Neural cell (in vitro differentiated cells): ENCODE measurements around the gene DCC. TPM values are rescaled to one million over a fixed set of nuclear protein-coding genes. Genes with fewer than 3 reads are reported as not detected.

Experiments used
- H2AFZ ChIP-seq: fragments of 200-600, 300-800 bp; sonication (generic), shearing (Covaris generic); 2 replicates; pipeline ENCODE4 v1.6.0; 2014; ENCODE audit warnings: low read depth, mild to moderate bottlenecking, antibody characterized with exemption, low read length, moderate library complexity
- H3F3A ChIP-seq: fragments of 200-600 bp; shearing (Covaris generic); 2 replicates; pipeline ENCODE4 v1.6.1; 2016; ENCODE audit warnings: mild to moderate bottlenecking, moderate library complexity, mixed read lengths, antibody characterized with exemption, low read length; ENCODE audit not compliant: insufficient read depth, poor library complexity, severe bottlenecking
- H3K27ac ChIP-seq: fragments of 200-600, 300-800 bp; sonication (generic), shearing (Covaris generic); 2 replicates; pipeline ENCODE4 v1.5.1; 2014; ENCODE audit warnings: mild to moderate bottlenecking, low read length, moderate library complexity
- H3K27me3 ChIP-seq: fragments of 300-800, 200-600 bp; sonication (generic), shearing (Covaris generic); 2 replicates; pipeline ENCODE4 v1.6.0; 2014; ENCODE audit warnings: mild to moderate bottlenecking, low read depth, low read length, moderate library complexity; ENCODE audit not compliant: insufficient read depth
- H3K36me3 ChIP-seq: fragments of 300-800, 200-600 bp; sonication (generic), shearing (Covaris generic); 2 replicates; pipeline ENCODE4 v1.5.1; 2014; ENCODE audit warnings: mild to moderate bottlenecking, antibody characterized with exemption, low read length, moderate library complexity; ENCODE audit not compliant: insufficient read depth
- H3K4me2 ChIP-seq: fragments of 300-800, 200-600 bp; sonication (generic), shearing (Covaris generic); 2 replicates; pipeline ENCODE4 v1.6.0; 2014; ENCODE audit warnings: mild to moderate bottlenecking, low read length
- H3K4me3 ChIP-seq: fragments of 300-800, 200-600 bp; sonication (generic), shearing (Covaris generic); 2 replicates; pipeline ENCODE4 v1.5.1; 2014; ENCODE audit warnings: mild to moderate bottlenecking, low read length, moderate library complexity
- H3K79me2 ChIP-seq: fragments of 200-600 bp; shearing (Covaris generic); replicated peaks from 2 replicates; pipeline ENCODE4 v1.6.0; 2014; ENCODE audit warnings: mild to moderate bottlenecking, low read length, moderate library complexity; ENCODE audit not compliant: insufficient read depth
- H3K9ac ChIP-seq: fragments of 300-800, 200-600 bp; sonication (generic), shearing (Covaris generic); 2 replicates; pipeline ENCODE4 v1.6.1; 2016; ENCODE audit warnings: mild to moderate bottlenecking, low read length, mixed read lengths
- H3K9me2 ChIP-seq: fragments of 200-600 bp; shearing (Covaris generic); 2 replicates; pipeline ENCODE4 v1.6.1; 2016; ENCODE audit warnings: mild to moderate bottlenecking, low read length, mixed read lengths; ENCODE audit not compliant: insufficient read depth
- H3K9me3 ChIP-seq: fragments of 200-600, 300-800 bp; sonication (generic), shearing (Covaris generic); 2 replicates; pipeline ENCODE4 v1.6.1; 2016; ENCODE audit warnings: mild to moderate bottlenecking, mixed run types, low read length, moderate library complexity, mixed read lengths
- H4K20me1 ChIP-seq: fragments of 200-600 bp; shearing (Covaris generic); 2 replicates; pipeline ENCODE4 v1.6.1; 2016; ENCODE audit warnings: mild to moderate bottlenecking, mixed run types; ENCODE audit not compliant: insufficient read depth
- EP300 ChIP-seq: fragments of 450-650 bp; conservative IDR thresholded peaks from 2 replicates; pipeline ENCODE4 v1.6.1; 2014; ENCODE audit warnings: antibody characterized with exemption, mild to moderate bottlenecking, moderate library complexity; ENCODE audit not compliant: poor library complexity, severe bottlenecking
- EZH2 ChIP-seq: fragments of 200-600, 300-800 bp; shearing (Covaris generic), sonication (generic); IDR thresholded peaks from 2 replicates; pipeline ENCODE4 v1.6.1; 2014; ENCODE audit warnings: antibody characterized with exemption, low read length, borderline replicate concordance, mild to moderate bottlenecking; ENCODE audit not compliant: insufficient read depth, poor library complexity, severe bottlenecking
- MXI1 ChIP-seq: fragments of 450-650 bp; conservative IDR thresholded peaks from 2 replicates; pipeline ENCODE4 v1.6.1; 2014; ENCODE audit warnings: antibody characterized with exemption, mild to moderate bottlenecking; ENCODE audit not compliant: poor library complexity, severe bottlenecking
- POLR2AphosphoS5 ChIP-seq: IDR thresholded peaks from 2 replicates; pipeline ENCODE4 v1.6.1; 2012
- RAD21 ChIP-seq: fragments of 450-650 bp; conservative IDR thresholded peaks from 2 replicates; pipeline ENCODE4 v1.6.1; 2014; ENCODE audit warnings: antibody characterized with exemption, mild to moderate bottlenecking, moderate library complexity
- SMC3 ChIP-seq: fragments of 450-650 bp; conservative IDR thresholded peaks from 2 replicates; pipeline ENCODE4 v1.6.1; 2014; ENCODE audit warnings: antibody characterized with exemption, mild to moderate bottlenecking, moderate library complexity; ENCODE audit not compliant: poor library complexity
- TAF1 ChIP-seq: IDR thresholded peaks from 2 replicates; pipeline ENCODE4 v1.6.1; 2012; ENCODE audit warnings: low read depth
- polyA plus RNA-seq: library from polyadenylated mRNA; depleted of rRNA; stranded (reverse); fragments of >200 nt; gene quantifications from 2 replicates; pipeline ENCODE4 v1.2.3, GENCODE V29; 2014
- TF ChIP-seq, protein P1 (sequence below): fragments of 450-650 bp; IDR thresholded peaks from 2 replicates; pipeline ENCODE4 v1.5.1; 2014; ENCODE audit warnings: antibody characterized with exemption, mild to moderate bottlenecking, moderate library complexity; ENCODE audit not compliant: poor library complexity, severe bottlenecking
- TF ChIP-seq, protein P2 (sequence below): IDR thresholded peaks from 2 replicates; pipeline ENCODE4 v1.6.1; 2012; ENCODE audit warnings: borderline replicate concordance

DCC gene
- polyA plus RNA-seq, 1 donor from 2014 or later = 40.7 TPM

DNA sequence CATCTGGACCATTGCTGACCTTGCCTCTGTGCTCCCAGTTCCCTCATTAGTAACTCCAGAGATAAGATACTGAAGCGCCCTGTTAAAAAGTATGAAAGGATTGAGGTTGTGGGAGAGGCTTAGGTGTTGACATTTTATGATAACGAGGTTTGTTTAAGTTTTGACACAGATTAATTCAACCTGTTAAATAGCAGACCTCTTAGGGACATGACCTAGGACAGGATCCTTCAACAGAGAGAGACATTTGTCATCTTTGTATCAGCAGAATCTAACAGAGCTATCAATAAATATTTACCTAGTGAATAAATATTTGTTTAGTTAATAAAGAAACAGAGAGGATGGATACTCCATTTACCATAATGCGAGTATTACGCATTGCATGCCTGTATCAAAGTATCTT, 99.5 kb downstream of the DCC start:
- no peak overlapping the region for H3K4me2 ChIP-seq
- H3K9ac ChIP-seq = no peak overlapping the region
- H2AFZ ChIP-seq = no peak overlapping the region
- no peaks in the 10 kb centered on the region for H3F3A ChIP-seq
- peaks cover 22% of the 10 kb centered on the region for H3K79me2 ChIP-seq
- no peak overlapping the region for H3K4me3 ChIP-seq
- H3K36me3 ChIP-seq = no peaks in the 10 kb centered on the region
- H3K27ac ChIP-seq = no peak overlapping the region
- H3K27me3 ChIP-seq = no peaks in the 10 kb centered on the region
- TF ChIP-seq, protein P1, sequence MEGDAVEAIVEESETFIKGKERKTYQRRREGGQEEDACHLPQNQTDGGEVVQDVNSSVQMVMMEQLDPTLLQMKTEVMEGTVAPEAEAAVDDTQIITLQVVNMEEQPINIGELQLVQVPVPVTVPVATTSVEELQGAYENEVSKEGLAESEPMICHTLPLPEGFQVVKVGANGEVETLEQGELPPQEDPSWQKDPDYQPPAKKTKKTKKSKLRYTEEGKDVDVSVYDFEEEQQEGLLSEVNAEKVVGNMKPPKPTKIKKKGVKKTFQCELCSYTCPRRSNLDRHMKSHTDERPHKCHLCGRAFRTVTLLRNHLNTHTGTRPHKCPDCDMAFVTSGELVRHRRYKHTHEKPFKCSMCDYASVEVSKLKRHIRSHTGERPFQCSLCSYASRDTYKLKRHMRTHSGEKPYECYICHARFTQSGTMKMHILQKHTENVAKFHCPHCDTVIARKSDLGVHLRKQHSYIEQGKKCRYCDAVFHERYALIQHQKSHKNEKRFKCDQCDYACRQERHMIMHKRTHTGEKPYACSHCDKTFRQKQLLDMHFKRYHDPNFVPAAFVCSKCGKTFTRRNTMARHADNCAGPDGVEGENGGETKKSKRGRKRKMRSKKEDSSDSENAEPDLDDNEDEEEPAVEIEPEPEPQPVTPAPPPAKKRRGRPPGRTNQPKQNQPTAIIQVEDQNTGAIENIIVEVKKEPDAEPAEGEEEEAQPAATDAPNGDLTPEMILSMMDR = no peak
- TF ChIP-seq EP300 (no peak), MXI1 (no peak)
- H4K20me1 ChIP-seq = no peaks in the 10 kb centered on the region
- H3K9me3 ChIP-seq = no peaks in the 10 kb centered on the region
- H3K9me2 ChIP-seq = no peaks in the 10 kb centered on the region

DNA sequence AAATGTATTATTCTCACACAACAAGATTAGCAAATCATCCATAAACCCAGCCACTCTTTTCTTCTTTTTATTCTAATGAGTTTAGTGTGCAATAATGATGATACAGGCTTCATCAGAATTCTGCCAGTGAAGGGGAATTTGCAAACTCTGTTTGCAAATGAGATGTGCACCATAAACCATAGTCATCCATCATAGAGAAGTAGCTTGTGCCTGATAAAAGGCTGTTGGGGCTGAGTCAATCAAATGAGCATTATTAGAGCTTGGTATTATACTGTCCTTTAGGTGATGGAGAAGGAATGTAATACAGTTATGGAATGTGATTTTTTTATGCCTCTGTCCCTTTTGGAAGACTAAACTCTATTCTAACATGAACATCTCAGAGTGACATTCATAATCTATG, 101.8 kb downstream of the DCC start:
- H4K20me1 ChIP-seq = no peaks in the 10 kb centered on the region

More for the DNA sequence above, 101.8 kb downstream of the DCC start:
- Histone ChIP-seq H2AFZ (no peak overlapping the region), H3K27me3 (no peaks in the 10 kb centered on the region), H3K9me2 (no peaks in the 10 kb centered on the region), H3K27ac (no peak overlapping the region), H3K4me2 (no peak overlapping the region), H3K9me3 (no peaks in the 10 kb centered on the region), H3K9ac (no peak overlapping the region), H3F3A (no peaks in the 10 kb centered on the region), H3K4me3 (no peak overlapping the region), H3K36me3 (no peaks in the 10 kb centered on the region), H3K79me2 (peaks cover 22% of the 10 kb centered on the region)
- TF ChIP-seq MXI1 (no peak), SMC3 (no peak), TAF1 (no peak), POLR2AphosphoS5 (no peak), EZH2 (no peak), EP300 (no peak), RAD21 (no peak)
- TF ChIP-seq, protein P1 = no peak
- TF ChIP-seq, protein P2, sequence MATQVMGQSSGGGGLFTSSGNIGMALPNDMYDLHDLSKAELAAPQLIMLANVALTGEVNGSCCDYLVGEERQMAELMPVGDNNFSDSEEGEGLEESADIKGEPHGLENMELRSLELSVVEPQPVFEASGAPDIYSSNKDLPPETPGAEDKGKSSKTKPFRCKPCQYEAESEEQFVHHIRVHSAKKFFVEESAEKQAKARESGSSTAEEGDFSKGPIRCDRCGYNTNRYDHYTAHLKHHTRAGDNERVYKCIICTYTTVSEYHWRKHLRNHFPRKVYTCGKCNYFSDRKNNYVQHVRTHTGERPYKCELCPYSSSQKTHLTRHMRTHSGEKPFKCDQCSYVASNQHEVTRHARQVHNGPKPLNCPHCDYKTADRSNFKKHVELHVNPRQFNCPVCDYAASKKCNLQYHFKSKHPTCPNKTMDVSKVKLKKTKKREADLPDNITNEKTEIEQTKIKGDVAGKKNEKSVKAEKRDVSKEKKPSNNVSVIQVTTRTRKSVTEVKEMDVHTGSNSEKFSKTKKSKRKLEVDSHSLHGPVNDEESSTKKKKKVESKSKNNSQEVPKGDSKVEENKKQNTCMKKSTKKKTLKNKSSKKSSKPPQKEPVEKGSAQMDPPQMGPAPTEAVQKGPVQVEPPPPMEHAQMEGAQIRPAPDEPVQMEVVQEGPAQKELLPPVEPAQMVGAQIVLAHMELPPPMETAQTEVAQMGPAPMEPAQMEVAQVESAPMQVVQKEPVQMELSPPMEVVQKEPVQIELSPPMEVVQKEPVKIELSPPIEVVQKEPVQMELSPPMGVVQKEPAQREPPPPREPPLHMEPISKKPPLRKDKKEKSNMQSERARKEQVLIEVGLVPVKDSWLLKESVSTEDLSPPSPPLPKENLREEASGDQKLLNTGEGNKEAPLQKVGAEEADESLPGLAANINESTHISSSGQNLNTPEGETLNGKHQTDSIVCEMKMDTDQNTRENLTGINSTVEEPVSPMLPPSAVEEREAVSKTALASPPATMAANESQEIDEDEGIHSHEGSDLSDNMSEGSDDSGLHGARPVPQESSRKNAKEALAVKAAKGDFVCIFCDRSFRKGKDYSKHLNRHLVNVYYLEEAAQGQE = no peak
